ENCODE data around the gene TPH2. TPM values are rescaled to one million over a fixed set of nuclear protein-coding genes. Genes with fewer than 3 reads are reported as not detected.

Gene TPH2
- total RNA-seq, 1 donor from 2014 or later, result not detected

Other genes starting within 250 kb of the TPH2 start
- 25.7 and 43.8 TPM in 2 replicates for gene RAB21, start 184.0 kb upstream of the TPH2 start, total RNA-seq
- 13.8 and 23.2 TPM in 2 replicates for gene TBC1D15, start 99.1 kb upstream of the TPH2 start, total RNA-seq

All from glomerular endothelial cell (primary cell).